ENCODE results near the gene ACYP2.

The ACYP2 gene

GRCh38 chr2:54100772-54101171, 14.6 kb upstream of the ACYP2 start:
- H3K4me2 ChIP-seq (ENCODE audit: insufficient read depth, low read length): no peak overlapping the region
- H3K36me3 ChIP-seq (ENCODE audit: insufficient read depth, low read length): no peaks in the 10 kb centered on the region
- H4K20me1 ChIP-seq (ENCODE audit: insufficient read depth, low read length): no peaks in the 10 kb centered on the region
- H2AFZ ChIP-seq (ENCODE audit: low read depth, low read length): no peak overlapping the region
- no peak overlapping the region for H3K27ac ChIP-seq (ENCODE audit: low read length)
- H3K79me2 ChIP-seq (ENCODE audit: insufficient read depth, low read length): no peaks in the 10 kb centered on the region
- no peaks in the 10 kb centered on the region for H3K4me1 ChIP-seq (ENCODE audit: insufficient read depth, low read length)
- DNase-seq (no peak), ATAC-seq (ENCODE audit: insufficient read depth, low read depth) (no peak)
- no peaks in the 10 kb centered on the region for H3K27me3 ChIP-seq (ENCODE audit: insufficient read depth, low read length, poor library complexity)
- no peak overlapping the region for H3K4me3 ChIP-seq (ENCODE audit: low read depth in 1 of 2, low read length in 2 of 2)
- TF ChIP-seq, protein P1, sequence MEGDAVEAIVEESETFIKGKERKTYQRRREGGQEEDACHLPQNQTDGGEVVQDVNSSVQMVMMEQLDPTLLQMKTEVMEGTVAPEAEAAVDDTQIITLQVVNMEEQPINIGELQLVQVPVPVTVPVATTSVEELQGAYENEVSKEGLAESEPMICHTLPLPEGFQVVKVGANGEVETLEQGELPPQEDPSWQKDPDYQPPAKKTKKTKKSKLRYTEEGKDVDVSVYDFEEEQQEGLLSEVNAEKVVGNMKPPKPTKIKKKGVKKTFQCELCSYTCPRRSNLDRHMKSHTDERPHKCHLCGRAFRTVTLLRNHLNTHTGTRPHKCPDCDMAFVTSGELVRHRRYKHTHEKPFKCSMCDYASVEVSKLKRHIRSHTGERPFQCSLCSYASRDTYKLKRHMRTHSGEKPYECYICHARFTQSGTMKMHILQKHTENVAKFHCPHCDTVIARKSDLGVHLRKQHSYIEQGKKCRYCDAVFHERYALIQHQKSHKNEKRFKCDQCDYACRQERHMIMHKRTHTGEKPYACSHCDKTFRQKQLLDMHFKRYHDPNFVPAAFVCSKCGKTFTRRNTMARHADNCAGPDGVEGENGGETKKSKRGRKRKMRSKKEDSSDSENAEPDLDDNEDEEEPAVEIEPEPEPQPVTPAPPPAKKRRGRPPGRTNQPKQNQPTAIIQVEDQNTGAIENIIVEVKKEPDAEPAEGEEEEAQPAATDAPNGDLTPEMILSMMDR (IDR thresholded peaks at IDR 0.05; ENCODE audit: borderline replicate concordance, extremely low read depth, low read length, poor library complexity, severe bottlenecking): no peak
- no peak for TF ChIP-seq EZH2 (IDR thresholded peaks at IDR 0.05; ENCODE audit: borderline replicate concordance, low read depth, low read length, severe bottlenecking)
- no peak overlapping the region for H3K9ac ChIP-seq (ENCODE audit: low read depth, low read length)
- H3K9me3 ChIP-seq (ENCODE audit: insufficient read depth, low read length, severe bottlenecking): peaks cover 6% of the 10 kb centered on the region

- Histone ChIP-seq H3K4me3 (ENCODE audit: low read depth in 1 of 2, low read length in 2 of 2) (no peak overlapping the region), H2AFZ (ENCODE audit: low read depth, low read length) (no peak overlapping the region), H3K4me1 (ENCODE audit: insufficient read depth, low read length) (peaks cover 3% of the 10 kb centered on the region; the same call in 1 of the 2 replicates), H3K9me3 (ENCODE audit: insufficient read depth, low read length, severe bottlenecking) (no peaks in the 10 kb centered on the region), H3K79me2 (ENCODE audit: insufficient read depth, low read length) (no peaks in the 10 kb centered on the region), H3K27ac (ENCODE audit: low read length) (no peak overlapping the region), H3K36me3 (ENCODE audit: insufficient read depth, low read length) (no peaks in the 10 kb centered on the region), H4K20me1 (ENCODE audit: insufficient read depth, low read length) (no peaks in the 10 kb centered on the region), H3K27me3 (ENCODE audit: insufficient read depth, low read length, poor library complexity) (no peaks in the 10 kb centered on the region), H3K4me2 (ENCODE audit: insufficient read depth, low read length) (no peak overlapping the region), H3K9ac (ENCODE audit: low read depth, low read length) (no peak overlapping the region)
- no peak for TF ChIP-seq EZH2 (IDR thresholded peaks at IDR 0.05; ENCODE audit: borderline replicate concordance, low read depth, low read length, severe bottlenecking)
- TF ChIP-seq, protein P1 (IDR thresholded peaks at IDR 0.05; ENCODE audit: borderline replicate concordance, extremely low read depth, low read length, poor library complexity, severe bottlenecking): no peak
- peak; percentile 56 for DNase-seq
- peak; percentile 81 for ATAC-seq (ENCODE audit: insufficient read depth, low read depth)
Observed at GRCh38 chr2:54103454-54104314, 11.7 kb upstream of the ACYP2 start.

- ATAC-seq (ENCODE audit: insufficient read depth, low read depth): peak; percentile 95
- Histone ChIP-seq H4K20me1 (ENCODE audit: insufficient read depth, low read length) (no peaks in the 10 kb centered on the region), H3K27me3 (ENCODE audit: insufficient read depth, low read length, poor library complexity) (no peaks in the 10 kb centered on the region), H3K79me2 (ENCODE audit: insufficient read depth, low read length) (no peaks in the 10 kb centered on the region), H3K9me3 (ENCODE audit: insufficient read depth, low read length, severe bottlenecking) (no peaks in the 10 kb centered on the region), H3K9ac (ENCODE audit: low read depth, low read length) (no peak overlapping the region), H3K4me3 (ENCODE audit: low read depth in 1 of 2, low read length in 2 of 2) (no peak overlapping the region), H3K4me2 (ENCODE audit: insufficient read depth, low read length) (peak overlapping the region; percentile 44), H3K36me3 (ENCODE audit: insufficient read depth, low read length) (no peaks in the 10 kb centered on the region), H3K27ac (ENCODE audit: low read length) (no peak overlapping the region), H2AFZ (ENCODE audit: low read depth, low read length) (0 out of 2 replicates have a peak overlapping the region, but pooled peaks have one; percentile 51), H3K4me1 (ENCODE audit: insufficient read depth, low read length) (peaks cover 3% of the 10 kb centered on the region; the same call in 1 of the 2 replicates)
- TF ChIP-seq, protein P1 (IDR thresholded peaks at IDR 0.05; ENCODE audit: borderline replicate concordance, extremely low read depth, low read length, poor library complexity, severe bottlenecking): peak; percentile 89
- no peak for TF ChIP-seq EZH2 (IDR thresholded peaks at IDR 0.05; ENCODE audit: borderline replicate concordance, low read depth, low read length, severe bottlenecking)
- peak; percentile 65 for DNase-seq
Observed at GRCh38 chr2:54106631-54107454, 8.6 kb upstream of the ACYP2 start.

Data from DND-41 (cell line).